ENCODE measurements around the gene CCDC126. TPM values are rescaled to one million over a fixed set of nuclear protein-coding genes. Genes with fewer than 3 reads are reported as not detected.
A peak's percentile ranks its signal among the peaks of the same experiment; 100 is the strongest.
"Not testable (repeated sequence)": the region's sequence is repeated elsewhere in the genome, so short reads cannot be mapped to it uniquely, and the experiment has no call there.

The CCDC126 gene
- 29.3 and 31.5 TPM in 2 replicates for total RNA-seq (2014; rRNA removed; shearing (Covaris generic))

DNA sequence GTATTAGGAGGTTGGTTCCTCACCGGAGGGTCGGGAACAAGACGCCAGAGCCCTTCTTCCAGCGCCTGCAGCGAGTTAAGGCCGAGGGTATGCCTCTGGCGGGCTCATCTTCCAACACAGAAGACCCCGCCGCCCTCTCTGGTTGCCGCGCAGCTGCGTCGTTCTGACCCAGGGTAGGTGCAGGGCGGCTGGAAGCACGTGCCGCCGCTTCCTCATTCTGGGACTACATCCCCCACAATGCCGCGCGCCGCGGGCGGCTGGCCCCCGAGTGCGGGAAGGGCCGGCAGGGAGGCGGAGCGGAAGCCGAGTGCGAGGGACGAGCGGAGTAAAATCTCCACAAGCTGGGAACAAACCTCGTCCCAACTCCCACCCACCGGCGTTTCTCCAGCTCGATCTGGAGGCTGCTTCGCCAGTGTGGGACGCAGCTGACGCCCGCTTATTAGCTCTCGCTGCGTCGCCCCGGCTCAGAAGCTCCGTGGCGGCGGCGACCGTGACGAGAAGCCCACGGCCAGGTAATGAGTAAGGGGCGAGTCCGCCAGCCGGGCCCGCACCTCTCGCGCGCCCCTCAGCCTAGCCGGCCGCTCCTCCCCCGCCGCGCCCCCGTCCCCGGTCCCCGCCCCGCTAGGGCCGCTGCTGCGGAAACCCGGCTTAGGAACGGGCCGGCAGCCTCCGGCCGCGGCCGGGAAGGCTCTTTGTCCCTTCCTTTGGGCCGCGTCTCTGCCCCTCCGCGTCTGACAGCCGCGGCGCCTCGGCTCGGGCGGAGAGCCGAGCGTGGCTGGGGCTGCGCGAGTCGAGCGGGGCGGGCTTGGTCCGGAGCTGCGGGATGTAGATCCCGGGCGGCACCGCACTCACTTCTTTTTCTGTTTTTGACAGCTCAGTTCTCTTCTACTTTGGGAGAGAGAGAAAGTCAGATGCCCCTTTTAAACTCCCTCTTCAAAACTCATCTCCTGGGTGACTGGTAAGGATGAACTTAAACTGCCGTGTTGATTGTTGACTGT lies at the start of gene CCDC126:
TSS of gene CCDC126 (plus strand) at position 289 of the 998 bp plus-strand sequence. CDS start 13,934 bp downstream, outside the sequence.
- DNase-seq (ENCODE audit: low read depth), result peak; percentile 98

GRCh38 chr7:23547662-23548061 lies 49.5 kb upstream of the CCDC126 start:
- no peak for DNase-seq (ENCODE audit: low read depth)

DNA sequence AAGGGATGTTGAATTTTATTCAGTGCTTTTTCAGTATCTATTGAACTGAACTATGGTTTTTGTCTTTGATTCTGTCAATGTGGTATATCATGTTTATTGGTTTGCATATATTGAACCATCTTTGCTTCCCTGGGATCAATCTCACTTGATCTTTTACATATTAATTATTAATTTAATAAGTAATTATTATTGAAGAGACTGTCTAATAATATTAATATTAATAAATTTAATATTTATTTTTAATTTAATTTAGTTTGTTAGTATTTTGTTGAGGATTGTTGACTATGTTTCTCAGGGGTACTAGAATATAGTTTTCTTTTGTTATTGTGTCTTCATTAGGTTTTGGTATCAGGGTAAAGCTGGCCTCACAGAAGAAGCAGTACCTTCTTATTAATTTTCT lies 38.9 kb upstream of the CCDC126 start:
- DNase-seq (ENCODE audit: low read depth), result no peak

DNA sequence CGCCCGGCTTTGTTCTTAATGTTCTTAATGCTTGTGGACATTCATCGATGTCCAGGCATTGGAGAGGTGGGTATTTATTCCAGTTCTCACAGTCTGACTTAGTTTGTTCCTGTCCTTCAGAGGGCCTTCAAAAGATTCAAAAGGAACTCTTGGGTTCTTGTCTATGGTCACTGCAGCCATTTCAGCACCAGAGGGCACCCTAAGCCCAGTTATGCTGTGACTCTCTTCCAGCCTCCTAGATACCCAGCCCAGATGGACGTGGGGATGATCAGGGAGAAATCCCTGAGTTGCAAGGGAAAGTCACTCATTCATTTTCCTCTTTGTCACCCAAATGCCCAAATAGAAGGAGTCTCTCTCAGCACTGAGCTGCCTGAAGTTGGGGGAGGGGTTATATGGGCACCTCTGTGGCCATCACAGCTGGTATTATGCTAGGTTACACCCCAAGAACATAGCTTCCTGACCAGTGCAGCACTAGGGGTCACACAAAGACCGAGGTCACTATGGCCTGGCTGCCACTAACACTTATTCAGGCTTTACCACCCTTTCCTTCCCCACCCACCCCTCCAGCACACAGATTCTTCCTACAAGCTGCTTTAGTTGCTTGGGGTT lies 26.5 kb upstream of the CCDC126 start:
- DNase-seq (ENCODE audit: low read depth), result peak; percentile 89

DNA sequence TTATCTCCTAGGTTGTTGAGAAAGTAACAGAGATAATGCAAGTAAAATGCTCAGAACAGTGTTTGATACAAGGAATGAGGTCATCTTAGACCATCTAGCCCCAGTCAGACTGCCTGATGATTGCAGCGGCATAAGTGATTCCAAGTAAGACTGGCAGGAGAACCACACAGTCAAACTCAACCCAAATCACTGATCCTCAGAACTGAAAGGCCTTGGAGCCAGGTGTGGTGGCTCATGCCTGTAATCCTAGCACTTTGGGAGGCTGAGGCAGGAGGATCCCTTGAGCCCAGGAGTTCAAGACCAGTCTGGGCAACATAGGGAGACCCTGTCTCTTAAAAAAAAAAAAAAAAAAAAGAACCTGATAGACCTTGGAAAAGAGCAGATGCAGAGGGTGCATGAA lies 15.2 kb upstream of the CCDC126 start:
- DNase-seq (ENCODE audit: low read depth), result not testable (repeated sequence)

DNA sequence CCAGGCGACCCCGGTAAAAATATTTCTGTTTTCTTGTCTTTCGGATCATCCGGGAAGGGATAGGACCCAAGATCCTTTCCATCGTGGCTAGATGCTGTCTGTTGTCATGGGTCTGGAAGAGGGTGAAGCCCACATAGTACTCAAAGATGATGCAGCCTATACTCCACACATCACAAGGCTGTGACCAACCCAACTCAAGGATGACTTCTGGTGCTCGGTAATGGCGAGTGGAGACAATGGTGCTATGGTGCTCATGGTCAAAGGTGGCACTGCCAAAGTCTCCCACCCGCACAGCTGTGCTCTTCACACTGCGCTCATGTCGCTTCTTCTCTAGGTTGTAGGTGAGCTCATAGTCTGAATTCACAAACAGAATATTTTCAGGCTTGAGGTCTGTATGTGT lies 11.9 kb upstream of the CCDC126 start:
- not testable (repeated sequence) for DNase-seq (ENCODE audit: low read depth)

DNA sequence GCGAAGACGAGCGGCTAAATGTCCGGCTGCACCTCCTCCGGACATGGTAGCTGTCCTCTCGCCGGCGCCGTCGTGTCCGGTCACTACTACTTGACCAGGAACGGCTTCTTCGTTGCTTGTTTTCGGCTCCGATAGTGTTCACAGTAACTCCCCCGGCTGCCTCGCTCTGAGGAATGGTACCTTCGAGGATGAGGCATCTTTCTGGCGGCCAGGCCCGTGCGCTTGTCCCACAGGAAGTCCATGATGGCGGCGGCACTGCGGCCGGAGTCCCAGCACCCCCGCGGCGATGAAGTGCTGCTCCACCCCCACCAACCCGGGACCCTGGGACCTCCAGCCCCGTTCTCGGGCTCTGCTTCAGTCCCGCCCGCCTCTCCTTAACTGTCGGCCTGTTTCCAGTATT lies 11.0 kb upstream of the CCDC126 start:
- no peak for DNase-seq (ENCODE audit: low read depth)

- no peak for DNase-seq (ENCODE audit: low read depth)
Measured at GRCh38 chr7:23590529-23590928, 6.7 kb upstream of the CCDC126 start.

DNA sequence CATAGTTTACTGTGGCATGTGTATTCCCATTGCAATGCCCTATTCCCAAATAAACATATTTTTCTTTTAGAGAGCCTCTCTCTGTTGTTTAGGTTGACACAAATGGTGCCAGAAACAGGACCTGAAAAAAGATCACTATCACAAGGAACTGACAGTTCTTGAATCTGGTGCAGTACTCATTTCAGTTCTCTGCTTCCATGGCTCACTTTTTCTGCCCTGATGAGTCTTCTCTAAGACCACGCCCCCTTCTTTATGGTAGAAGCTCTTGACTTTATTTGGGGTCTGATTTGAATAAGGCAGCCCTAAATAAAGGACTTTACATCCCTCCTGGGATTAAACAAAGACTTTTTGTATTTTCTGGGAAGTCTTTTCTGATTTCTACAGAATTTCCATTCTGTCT lies 3.5 kb upstream of the CCDC126 start:
- no peak for DNase-seq (ENCODE audit: low read depth)

GRCh38 chr7:23594879-23595604 lies 2.1 kb upstream of the CCDC126 start:
- DNase-seq (ENCODE audit: low read depth), result peak; percentile 75

- DNase-seq (ENCODE audit: low read depth), result no peak
Measured at GRCh38 chr7:23598296-23598695, 1.1 kb downstream of the CCDC126 start.

GRCh38 chr7:23600236-23600635 lies 3.1 kb downstream of the CCDC126 start:
- no peak for DNase-seq (ENCODE audit: low read depth)

DNA sequence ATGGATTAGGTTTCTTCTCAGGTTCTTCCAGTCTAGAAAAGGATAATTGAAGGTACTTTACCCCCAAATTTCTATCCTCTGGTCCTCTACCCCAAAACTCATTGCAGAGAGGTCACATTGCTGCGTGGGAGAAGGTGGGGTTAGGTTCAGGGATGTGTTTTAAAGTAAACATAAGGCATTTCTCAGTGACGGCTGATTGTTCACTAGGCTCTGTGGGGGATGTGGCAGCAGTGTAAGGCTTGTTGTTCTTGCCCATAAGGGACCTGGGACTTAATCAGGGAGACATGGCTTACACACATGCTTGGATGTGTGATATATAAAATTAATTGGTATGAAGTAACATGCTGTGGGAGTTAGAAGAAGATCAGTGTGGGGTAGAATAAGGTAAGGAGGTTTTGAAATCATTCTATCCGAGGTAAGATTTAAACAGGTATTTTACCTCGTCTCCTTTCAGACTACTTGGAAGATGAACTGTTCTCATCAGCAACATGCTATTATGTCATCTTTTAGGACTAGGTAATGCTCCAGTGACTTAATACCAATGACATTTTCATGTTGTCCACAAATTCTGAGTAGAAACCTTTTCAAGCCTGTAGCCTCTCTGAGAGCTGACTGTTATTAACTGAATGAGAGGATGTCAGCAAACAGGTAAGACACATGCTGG lies 6.6 kb downstream of the CCDC126 start:
- DNase-seq (ENCODE audit: low read depth), result peak; percentile 27

GRCh38 chr7:23604296-23604640 lies 7.1 kb downstream of the CCDC126 start:
- no peak for DNase-seq (ENCODE audit: low read depth)

- no peak for DNase-seq (ENCODE audit: low read depth)
Measured at GRCh38 chr7:23607130-23607529, 9.9 kb downstream of the CCDC126 start.

- DNase-seq (ENCODE audit: low read depth), result no peak
Measured at GRCh38 chr7:23607866-23608265, 10.7 kb downstream of the CCDC126 start.

DNA sequence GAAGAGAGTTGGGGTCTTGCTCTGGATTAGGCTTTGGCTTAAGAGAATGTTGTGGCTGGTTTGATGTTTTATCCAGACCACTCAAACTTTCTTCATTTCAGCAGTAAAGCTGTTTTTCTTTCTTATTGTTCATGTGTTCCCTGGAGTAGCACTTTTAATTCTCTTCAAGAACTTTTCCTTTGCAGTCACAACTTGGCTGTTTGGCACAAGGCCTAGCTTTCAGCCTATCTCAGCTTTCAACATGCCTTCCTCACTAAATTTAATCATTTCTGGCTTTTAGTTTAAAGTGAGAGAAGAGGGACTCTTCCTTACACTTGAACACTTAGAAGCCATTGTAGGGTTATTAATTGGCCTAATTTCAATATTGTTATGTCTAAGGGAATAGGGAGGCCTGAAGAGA lies 18.1 kb downstream of the CCDC126 start:
- DNase-seq (ENCODE audit: low read depth), result no peak

DNA sequence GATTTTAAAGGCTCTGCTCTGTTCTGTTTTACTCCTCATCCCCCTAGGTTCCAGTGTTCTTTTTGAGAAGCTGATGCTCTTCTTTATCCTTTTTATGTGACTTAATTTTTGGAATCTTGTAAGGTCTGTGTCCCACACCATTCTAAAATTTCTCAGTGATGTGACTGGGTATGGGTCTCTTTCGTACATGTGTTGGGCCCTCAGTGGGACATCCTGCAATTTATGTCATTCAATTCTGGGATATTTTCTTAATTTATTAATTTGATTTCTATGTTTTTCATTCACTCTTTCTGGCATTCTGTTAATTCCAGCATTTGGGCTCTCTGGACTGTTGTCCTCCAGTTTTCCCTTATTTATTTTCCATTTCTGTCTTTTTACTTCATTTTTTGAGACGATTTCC lies 19.4 kb downstream of the CCDC126 start:
- no peak for DNase-seq (ENCODE audit: low read depth)

GRCh38 chr7:23617482-23617881 lies 20.3 kb downstream of the CCDC126 start:
- DNase-seq (ENCODE audit: low read depth), result no peak

DNA sequence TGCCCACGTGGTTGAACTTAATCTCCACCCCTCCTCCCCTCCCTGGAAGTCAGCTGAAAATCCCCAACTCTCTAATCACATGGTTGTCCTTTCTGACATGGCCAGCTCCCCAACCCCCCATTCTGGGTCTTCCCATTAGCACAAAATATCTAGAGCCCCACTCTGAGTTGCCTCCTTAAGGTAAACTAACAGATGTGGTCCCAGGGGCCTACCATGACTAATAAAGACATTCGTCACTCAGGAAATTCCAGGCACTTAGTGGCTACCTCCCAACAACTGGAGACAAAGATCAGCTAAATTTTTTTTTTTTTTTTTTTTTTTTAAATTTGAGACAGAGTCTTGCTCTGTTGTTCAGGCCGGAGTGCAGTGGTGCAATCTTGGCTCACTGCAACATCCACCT lies 21.1 kb downstream of the CCDC126 start:
- DNase-seq (ENCODE audit: low read depth), result peak; percentile 90

- no peak for DNase-seq (ENCODE audit: low read depth)
Measured at GRCh38 chr7:23619141-23619540, 22.0 kb downstream of the CCDC126 start.

DNA sequence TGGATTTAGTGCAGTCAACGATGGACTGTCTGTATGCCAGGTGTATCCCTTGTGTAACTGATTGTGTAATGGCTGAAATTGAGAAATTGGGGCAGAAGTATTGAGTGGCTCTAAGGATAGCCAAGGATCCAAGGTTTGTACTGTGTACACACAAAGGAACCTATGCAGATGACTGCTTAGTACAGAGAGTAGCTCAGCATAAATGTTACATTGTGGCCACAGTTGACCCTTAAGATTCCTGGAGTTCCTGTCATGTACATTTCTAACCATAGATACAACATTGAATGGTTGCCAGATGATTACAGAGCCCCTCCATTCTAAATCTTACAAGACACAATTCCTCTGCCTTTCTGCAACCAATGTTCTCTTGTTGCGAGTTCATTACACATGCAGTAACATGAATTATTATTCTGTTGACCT lies 25.3 kb downstream of the CCDC126 start:
- peak; percentile 29 for DNase-seq (ENCODE audit: low read depth)

Data from Daoy (cell line).